GM18520 (cell line): ENCODE results near the gene LRRC45.

Experiments
- ATAC-seq: cut with Tn5 transposase; IDR thresholded peaks from one replicate; pipeline ENCODE4 v1.9.1; 2021; ENCODE audit not compliant: unreplicated experiment

The LRRC45 gene

DNA sequence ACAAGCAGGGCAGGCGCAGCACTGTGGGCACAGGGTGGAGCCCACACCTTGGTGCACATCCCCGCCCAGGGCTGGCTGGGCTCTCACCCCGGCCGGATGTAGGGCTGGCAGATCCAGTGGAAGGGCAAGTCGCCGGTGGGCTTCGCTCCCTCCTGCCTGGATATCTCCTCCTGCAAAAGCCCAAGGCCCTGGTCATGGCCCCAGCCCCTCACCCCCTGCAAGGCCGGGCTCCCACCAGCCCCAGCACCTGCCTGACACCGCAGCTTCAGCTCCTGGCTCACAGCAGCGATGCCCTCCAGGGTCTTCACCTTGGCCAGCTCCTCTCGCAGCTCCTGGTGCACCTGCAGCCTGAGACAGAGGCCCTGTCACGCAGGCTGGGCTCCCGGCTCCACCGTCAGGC is 37.5 kb downstream of the LRRC45 start:
- ATAC-seq = no peak

DNA sequence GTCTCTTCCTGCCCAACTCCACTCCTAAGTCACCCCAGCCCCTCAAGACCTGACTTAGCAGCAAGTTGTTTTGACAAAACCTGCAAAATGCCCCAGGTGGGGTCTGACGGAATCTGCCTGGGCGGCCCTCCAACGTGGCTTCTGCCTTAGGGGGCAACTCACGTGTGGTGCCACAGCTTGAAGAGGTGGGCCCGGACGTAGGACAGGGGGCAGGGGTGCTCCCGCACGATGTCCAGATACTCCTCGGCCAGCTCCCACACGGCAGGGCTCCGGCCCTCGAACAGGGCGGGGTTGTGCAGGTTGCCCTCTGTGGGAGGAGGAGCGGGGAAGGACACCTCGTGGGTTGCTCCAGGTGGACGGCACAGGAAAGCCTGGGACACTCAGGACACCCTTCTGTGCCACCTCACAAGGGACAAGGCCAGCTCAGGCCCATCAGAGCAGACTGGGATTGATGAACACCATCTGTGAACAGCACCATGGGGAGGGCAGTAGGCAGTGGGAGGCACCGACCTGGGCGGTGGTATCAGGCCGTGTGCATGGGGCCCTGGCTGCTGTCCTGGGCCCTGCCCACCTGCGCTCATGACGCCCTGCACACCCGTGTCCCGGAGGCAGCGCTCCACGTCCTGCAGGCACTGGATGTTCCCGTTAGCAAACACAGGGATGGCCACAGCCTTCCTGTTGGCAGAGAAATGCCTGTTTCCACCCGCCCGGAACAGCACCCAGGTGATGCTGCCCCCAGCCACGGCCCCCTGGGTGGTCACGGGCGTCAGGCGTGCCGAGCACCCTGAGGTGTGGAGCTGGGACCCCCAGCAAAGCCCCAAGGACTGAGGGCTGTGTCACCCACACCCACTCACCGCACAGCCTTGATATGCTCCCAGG is 38.2 kb downstream of the LRRC45 start:
- no peak for ATAC-seq

DNA sequence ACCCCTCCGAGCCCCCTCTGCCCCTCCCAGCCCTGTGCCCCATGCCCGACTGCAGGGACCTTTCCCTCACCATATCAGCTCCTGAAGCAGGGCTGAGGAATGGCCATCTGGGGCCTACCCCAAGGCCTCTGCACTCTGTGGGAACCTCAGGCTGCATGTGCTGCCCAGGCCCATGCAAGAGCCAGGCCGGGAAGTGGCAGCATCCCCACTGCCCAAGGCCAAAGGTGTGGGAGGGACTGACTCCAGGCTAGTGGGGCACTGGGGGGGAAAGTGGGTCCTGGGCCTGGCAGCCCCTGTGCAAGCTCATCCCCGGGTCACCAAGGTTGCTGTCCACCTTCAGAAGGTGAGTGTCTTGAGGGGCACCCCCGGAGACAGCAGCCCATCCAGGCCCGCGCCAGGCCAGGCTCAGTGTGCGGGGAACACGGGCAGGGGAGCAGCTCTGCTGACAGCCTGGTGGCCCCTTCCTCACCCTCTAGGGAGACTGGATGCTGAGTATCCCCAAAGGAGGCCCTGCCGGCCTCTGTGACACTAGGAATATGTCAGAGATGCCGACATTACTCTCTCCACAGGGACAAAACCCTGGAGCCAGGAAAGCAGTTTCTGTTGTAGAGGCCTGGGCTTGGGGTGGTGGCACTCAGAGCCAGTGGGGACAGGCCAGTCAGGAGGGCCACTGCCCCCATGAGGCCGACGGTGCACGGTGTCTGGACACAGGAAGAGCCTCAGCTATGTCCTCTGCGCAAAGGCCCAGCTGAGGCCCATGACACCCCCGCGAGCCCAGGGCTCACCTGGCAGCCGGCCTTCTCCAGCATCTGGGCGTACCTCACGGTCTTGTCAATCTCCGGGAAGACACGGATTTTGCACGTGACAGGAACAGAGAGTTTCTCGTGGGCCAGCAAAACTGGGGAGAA is 39.2 kb downstream of the LRRC45 start:
- no peak for ATAC-seq

DNA sequence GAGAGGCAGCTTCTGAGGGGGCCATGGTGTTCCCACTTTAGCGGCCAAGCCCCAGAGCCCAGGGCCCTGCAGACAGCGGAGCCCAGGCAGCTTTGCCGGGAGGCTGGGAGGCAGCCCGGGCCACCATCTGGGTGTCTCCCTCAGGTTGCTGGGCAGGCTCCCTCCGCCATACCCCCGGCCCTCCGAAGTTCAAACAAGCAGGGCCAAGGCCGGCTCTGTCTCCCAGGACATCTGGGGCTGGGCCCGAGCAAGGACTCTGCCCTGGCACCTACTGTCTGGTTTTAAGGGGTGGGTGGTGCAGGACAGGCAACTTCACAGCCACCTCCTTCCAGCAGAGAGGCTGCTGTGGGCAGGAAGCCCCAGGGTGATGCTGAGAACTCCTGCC is 39.9 kb downstream of the LRRC45 start:
- no peak for ATAC-seq

DNA sequence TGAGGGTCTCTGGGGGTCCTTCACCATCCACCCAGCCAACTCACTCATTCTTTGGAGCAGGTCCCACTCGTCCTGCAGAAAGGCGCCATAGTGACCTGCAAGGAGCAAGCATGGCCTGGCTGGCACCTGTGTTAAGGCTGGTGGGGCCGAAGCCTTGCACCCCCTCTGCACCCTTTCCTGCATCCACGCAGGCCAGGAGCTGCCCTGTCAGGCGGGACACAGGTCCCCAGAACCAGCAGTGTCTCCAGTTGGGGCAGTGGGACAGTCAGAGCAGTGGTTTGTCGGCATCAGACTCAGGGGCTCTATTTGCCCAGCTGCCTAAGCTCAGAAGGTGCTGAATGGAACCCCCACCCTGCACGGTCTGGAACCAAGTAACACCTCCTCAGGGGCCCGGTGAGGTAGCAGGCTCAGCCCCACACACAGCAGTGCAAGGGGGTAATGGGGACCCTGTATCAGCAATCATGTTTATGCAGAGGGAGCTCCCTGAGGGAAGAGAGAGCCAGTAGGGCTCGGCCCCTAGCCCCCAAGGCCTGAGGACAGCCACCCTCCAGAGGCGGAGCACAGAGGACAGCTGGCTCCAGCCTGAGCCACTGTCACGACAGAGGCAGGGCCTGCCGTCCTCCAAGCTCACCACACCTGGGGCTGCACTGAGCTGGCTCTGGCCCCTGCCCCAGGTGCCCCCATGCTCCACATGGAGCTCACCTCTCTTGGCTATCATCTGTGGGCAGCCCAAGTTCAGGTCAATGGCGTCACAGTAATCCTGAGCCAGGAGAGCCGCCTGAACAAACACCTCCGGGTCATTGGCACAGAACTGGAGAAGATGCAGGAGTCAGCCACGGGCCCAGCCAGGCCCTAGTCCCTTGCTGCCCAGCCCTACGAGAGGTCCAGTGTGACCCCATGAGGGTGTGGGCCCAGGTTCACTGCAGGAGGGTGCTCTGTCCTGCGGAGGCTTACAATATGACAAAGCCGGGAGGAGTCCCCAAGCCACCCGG is 40.6 kb downstream of the LRRC45 start:
- no peak for ATAC-seq

DNA sequence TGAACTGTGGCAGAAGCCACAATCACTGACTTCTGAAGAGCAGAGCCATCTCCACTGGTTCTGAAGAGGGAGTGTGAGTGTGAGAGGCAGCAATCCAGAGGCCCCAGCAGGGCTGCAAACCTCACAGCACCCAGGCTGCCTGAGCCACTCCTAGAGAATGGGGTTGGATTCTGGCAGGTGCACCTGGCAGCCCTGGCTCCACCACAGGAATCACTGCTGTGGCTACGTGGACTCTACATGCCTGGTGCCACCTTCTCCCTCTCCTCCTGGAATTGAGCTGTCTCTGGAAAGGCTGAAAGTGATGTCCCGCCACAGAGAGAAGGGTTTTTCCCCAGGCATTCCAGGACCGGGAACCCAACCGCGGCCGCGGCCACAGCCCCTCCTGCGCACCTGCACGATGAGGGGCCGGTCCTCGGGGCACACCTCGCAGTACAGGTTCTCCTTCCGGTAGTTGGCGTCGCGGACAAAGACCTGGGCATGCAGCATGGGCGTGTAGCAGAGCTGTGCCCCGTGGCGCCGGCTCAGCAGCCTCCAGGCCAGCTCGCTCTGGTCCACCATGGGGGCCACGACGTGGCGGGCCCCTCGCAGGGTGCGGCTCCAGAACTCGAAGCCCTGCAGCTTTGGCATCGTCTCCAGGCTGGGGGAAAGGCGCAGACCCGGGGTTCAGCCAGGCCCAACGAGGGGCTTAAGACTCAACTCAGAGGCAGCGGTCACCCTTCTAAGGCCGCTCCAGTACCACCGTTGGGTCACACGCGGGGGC is 41.5 kb downstream of the LRRC45 start:
- no peak for ATAC-seq

DNA sequence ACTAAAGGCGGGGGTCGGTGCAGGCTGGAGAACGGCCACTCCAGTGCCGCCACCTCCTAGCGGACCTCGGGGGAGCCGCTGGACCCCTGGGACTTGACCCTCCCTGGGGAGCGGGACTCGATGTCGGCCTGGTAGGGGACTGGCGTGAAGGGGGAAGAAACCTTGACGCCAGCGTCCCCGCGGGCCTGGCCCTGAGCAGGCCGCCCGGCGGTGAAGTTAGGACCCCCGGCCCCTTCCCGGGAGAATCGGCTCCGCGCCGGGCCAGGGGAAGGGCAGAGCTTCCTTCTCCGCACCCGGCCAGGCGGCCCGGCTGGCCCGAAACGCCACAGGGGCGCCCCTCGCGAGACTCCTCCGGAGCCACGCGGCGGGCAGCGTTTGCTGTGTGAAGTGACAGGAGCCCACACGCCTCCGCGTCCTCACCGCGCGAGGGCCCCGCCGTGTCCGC is 42.1 kb downstream of the LRRC45 start:
- no peak for ATAC-seq

DNA sequence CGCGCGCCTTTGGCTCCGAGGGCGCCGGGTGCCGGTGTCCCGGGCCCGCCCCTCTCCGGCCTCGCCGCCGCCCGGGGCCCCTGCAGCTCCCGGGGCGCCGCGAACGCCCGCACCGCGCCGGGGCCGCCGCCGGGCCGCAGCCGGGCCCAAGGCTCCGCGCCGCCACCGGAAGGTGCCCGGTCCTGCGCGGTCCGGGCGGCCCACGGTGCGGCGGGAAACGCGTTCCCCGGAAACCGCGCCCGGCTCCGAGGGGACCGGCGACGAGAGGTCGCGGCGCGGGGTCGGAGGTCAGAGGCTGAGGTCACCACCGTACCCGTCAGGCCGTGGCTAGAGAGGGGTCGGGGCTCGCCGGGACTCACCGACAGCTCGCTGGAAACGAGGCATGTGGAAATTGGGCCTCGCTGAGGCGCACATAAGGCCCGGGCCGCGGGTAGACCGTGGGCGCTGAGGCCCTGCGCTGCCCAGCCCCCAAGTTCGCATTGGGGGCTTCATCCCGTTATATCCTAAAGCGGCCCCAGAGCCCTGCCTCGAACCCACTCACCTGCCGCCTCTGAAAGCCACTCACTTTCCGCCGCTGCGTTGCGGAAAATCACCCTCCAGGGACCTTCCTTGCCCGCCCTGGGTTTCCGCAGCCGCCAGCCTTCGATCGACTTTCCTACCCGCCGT is 42.7 kb downstream of the LRRC45 start, which contains the start of gene DUS1L:
Gene DUS1L (minus strand): TSS at position 167 of the 666 bp plus-strand sequence. CDS start 745 bp downstream, outside the sequence.
- no peak for ATAC-seq

DNA sequence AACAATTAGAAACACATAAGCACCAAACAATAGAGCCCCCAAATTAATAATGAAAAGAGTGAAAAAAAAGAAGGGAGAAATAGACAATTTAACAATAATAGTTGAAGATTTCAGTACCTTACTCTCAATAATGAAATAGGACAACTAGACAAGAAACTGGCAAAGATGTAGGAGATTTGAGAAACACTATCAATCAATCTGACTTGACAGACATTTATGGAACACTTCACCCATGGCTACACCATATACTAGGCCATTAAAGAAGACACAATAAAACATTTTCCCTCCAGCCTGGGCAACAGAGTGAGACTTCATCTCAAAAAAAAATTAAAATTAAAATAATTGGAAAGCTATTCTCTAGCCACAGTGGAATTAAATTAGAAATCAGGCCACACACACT is 47.5 kb downstream of the LRRC45 start:
- ATAC-seq = no peak

DNA sequence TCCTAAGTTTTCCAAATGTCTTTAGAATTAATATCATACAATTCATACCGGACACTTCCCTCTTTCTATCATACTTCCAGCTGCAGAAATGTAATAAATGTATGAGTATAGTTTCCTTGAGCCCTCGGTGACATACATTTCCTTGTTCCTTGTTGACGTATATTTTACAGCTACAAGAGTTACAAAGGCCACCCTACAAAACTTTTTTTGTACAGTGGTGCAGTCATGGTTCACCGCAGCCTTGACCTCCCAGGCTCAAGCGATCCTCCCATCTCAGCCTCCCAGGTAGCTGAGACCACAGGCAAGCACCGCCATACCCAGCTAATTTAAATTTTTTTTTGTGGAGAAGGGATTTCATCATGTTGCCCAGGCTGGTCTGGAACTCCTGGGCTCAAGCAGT is 49.7 kb downstream of the LRRC45 start:
- no peak for ATAC-seq

DNA sequence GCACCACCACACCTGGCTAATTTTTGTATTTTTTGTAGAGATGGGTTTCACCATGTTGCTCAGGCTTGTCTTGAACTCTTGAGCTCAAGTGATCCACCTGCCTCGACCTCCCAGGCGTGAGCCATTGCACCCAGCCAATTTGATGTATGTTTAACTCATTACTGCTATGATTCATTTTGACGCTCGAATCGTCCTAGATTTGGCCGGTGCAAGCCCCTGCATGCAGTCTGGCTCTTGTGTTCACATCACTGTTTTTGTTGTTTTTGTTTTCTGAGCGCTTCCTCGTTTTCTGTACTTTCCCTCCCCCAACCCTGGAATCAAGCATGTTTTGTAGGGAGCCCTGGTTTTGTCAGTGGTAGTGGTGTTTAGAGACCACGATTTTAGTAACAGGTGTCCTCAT is 50.3 kb downstream of the LRRC45 start:
- no peak for ATAC-seq

DNA sequence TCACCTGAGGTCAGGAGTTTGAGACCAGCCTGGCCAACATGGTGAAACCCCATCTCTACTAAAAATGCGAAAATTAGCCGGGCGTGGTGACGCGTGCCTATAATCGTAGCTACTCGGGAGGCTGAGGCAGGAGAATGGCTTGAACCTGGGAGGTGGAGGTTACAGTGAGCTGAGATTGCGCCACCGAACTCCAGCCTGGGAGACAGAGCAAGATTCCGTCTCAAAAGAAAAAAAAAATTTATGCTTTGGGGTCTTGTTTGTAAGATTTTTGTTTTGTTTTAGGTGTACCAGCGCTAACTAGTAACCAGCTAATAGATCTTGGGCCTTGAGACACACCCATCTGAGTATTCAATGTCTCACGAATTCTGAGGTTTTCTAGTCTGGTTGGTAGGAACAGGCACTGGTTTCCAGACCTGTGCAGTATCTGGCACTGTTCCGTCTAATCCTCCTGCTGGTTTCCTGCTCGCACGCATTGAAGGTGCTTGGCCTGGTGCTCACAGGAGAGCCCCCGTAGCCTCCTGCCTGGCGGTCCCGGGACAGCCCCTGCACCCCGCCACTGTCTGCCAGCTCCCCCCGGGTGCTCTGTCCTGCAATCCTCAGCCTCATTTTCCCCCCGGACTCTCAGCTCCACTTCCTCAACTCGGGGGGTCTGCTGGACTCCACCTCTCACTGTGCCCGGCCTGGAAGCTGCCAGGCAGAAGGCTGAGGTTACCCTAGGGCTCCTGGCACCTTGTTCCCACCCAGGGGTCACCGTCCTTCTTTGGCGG is 53.1 kb downstream of the LRRC45 start:
- no peak for ATAC-seq

DNA sequence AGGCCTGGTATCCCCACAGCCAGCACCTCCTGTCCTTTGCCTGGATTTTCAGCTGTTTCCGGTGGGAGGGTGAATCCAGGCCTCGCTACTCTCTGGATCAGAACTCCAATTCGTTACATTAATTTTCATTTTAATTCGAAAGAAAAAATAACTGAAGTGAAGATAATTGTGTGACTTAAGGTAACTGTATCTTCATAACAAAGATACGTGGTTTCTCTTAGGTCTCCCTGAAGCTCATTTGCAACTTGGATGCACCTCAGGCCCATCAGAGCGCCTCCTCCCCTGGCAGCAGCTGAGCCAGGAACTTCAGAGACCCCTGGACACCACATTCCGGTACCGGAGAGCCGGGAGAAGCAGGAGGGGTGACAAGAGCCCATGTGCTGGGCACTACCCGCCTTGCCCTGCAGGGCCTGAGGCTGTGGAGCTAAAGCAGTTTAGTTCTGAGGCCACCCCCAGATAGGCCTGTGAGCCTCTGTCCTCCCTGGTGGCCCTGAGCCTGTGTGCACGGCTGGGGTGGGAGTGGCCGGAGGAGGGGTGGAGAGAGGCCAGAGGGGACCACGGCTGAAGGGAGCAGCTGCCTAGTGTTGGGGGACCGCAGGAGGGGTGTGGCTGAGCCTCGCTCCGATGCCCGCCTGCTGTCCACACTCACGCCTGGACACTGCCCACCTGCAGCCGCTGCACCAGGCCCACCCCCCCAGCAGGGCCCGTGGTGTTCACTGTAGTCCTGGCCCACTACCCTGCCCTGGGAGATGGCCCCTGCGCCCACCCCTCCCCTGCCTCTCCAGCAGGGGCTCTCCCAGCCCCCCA is 53.9 kb downstream of the LRRC45 start:
- ATAC-seq = no peak

DNA sequence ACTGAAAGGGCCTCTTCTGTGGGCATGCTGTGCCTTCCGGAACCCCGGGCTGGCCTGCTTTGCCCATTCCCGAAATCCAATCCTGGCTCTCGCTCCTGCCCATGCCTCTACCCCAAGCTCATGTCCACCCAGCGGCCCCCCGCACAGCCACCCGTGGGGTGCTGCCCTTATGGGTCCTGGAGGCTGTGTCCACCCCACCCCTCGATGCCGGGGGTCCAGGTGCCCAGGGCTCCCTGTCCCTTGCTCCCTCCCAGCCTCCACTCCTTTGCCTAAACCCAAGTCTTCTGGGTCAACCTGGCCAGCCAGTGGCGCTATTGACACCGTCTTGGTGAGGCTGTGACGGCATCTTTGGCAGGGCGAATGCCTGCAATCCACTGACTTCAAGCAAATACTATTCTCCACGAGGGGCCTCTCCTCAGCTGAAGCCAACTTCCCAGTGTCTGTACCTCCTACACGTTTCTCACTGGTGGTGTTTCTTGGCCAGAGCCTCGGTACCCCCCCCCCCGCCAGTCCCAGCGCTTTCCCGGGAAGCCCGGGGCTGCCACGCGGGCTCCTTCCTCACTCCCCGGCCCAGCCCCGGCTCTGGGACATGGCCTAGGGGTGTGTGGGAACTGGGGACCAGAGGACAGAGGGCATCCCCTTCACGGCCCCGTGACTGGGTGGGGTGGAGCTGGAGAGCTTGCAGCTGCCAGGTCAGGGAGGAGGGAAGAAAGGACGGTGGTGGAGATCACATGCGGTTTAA is 54.7 kb downstream of the LRRC45 start:
- no peak for ATAC-seq

DNA sequence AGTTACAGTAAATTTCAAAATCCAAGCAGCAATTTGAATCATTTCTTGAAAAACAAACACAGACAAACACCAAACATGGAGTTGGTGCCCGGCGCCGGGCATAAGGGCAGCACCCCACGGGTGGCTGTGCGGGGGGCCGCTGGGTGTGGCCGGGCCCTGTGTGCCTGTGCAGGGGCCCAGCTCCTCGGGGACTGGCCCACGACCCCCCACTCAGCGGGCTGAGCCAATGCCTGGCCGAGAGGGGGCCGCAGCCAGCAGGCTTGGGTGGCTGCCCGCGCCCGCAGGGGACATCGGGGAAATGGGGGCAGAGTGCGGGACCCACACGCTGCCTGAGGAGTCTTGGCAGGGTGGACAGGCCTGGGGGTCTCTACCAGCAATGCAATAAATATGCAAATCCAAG is 55.3 kb downstream of the LRRC45 start:
- ATAC-seq = no peak

DNA sequence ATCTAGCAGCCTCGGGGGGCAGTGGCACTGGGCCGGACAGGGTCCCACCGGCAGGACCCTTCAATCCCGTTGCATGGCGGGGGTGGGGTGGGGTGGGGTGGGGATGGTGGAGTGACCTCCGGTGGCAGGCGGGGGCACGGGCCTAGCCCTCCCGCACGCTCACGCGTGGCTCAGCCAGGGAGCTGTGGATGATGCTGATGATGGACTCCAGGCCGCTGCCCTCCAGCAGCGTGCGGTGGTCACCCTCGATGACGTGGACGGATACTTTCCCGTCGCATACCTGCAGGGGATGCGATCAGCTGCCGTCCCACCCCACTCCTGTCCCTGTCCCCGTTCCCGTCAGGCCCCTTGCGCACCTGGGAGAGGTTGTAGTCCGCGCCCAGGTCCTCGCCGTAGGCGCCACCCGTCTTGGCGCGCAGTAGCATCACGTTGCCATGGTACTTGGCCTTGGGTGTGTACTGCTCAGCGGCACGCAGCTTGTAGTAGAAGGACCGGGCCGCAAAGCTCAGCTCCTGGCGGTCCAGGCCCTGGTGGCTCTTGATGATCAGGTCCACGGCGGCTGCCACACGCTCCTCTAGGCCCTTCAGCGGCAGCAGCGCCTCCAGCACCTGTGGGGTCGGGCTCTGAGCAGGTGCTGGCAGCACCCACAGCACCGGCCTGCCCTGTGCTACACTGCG is 56.0 kb downstream of the LRRC45 start:
- ATAC-seq = no peak
